Activated CD4-positive, alpha-beta T cell treated with anti-CD3 and anti-CD28 coated beads for 24 hours (primary cell): Measurements from ENCODE around the gene TENT5C.

Experiments
- DNase-seq, 2 donors: peaks; one replicate each; pipeline ENCODE4 v3.0.0-alpha.2; 2020; ENCODE audit warnings: low read depth in 2 of 2

TENT5C gene

DNA sequence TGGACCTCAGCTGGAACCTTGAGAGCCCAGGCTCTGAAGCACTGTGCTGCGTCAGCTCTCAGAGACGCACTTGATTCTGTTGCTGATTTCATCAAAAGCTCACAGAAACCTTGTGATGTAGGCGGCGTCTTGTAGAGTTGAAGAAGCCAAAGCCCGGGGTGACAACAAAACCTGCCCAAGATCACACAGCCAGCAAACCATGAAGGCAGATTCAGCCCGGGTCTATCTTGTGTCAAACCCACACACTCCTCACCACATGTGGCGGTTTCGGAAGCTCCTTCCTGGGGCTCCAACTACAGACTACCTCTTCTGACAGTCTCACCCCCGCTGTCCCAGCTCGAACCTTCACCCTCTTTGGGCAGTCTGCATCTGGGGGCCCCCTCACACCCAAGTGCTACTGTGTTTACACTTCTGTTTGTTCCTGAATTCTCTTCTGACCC lies 50.4 kb downstream of the TENT5C start:
- peak; percentile 55 to 64 for DNase-seq

DNA sequence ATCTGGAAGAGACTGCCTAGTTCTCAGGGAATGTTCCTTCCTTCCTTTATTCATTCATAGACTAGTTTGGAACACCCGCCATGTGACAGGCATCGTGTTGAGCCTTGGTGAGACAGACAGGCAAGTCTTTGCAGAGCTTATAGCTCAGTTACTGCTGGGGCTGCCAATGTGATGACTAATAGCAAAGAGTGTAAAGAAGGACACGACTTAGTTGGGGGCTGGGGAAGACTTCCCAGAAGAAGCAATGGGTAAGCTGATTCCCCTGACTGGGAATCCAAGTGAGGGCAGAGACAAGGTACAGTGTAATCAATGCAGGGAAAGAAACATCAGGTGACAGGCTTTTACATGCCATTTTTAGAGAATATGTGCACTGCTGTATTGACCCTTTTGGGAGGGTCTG lies 51.2 kb downstream of the TENT5C start:
- DNase-seq = no peak

DNA sequence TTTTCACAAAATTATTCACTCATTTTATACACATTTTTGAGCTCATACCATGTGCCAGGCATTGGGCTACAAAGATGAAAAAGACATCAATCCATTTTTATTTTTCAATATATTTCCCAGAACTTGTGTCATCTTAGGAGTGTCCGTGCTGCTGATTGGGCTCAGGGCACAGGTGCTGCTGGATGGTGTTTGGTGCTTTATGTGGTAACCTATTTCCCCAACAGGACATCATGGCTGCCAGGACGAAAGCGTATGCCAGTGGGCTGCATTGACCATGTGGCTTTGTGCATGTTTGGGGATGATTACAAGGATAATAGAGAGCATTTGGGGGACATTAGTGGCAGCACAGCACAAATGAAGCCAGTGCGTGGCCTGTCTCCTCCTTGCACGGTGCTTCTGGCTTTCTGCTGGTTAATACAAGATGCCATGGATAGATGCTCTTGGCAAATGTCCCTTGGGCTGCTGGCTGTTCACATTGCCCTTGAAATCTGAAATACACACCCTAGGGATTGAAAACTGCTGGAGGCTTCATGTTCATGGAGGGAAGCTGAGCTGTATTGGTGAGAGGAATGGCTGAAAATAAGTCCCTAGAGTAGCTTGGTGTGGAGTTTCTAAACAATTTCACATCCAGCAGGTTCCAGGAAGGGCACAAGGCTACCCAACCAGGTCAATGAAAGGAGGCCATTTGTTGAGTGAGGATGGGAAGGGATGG lies 52.3 kb downstream of the TENT5C start:
- no peak for DNase-seq

DNA sequence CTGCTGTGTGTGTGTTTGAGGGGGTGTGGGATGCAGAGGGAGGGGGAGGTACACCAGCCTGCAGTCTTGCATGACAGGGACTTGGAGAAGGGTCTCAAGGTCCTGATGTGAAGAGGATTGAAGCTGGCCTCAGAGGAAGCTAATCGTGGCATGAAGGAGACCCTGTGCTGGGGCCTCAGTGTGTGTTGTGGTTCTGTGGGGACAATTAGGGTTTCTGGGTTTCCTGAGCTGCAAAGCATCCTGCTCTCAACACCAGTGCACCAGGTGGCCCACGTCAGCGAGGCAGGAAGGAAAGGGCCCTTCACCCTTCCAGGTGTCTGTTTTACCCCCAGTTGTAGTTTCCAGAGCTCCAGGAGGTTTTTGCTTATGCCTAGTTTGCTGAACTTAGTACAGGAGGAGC lies 52.8 kb downstream of the TENT5C start:
- peak in 1 of 2 donors; percentile 19 for DNase-seq

DNA sequence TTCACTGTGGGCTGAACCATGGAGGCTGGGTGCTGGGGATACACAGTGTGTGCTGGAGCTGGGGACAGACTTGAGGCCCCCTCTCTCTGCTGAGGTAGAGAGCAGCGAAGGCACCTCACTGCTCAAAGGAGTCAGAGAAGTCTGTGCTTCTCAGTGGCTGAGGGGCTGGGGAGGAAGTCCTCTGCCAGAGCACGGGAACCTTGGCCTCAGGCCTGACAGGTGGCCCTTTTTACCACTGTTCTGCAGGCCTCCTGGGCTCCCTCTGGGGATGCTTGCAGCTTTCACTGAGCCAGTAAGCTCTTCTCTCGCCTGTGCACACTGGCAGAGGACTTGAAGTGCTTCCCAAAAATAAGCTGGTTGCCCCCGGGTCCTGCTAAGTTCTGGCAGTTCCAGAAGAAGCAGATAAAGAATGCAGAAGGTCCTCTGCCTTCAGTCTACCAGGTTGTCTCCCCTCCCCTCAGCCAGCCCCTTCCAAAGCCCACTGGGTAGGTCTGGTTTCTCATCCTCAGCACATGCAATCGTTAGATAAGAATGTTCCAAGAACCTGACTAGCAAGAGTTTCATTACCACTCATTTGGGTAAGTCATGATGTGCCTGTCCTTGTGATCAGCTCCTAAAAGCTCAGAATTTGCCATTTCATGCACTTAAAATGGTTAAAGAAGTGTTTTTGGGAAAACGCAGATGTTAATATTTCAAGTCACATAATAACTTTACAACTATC lies 53.9 kb downstream of the TENT5C start:
- DNase-seq = no peak

DNA sequence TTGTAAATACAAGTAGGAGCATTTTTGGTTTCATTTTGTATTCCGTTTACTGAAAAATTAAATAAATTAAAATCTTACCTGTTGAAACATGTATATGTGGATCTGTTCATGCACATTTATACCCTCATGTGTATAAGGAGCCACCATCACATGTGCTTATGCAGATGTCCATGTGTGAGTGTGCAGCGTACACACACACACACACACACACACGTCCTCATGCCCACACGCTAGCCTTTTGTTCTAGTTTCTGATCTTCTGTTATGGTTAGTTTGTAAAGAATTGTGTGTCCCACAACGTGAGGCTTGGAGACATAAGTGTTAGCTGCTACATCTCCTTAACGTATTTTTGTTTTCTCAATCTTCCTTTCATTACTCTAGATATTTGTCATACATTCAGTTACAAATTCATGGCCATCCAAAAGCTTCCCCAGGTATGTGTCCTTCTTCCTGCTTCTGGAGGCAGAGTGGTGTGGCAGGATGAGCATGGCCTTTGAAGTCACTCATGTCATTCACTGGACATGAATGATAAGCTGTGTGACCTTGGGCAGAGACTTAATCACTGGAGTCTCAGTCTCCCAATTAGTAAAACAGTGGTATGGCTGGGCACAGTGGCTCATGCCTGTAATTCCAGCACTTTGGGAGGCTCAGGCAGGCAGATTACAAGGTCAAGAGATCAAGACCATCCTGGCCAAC lies 54.6 kb downstream of the TENT5C start:
- DNase-seq = no peak

DNA sequence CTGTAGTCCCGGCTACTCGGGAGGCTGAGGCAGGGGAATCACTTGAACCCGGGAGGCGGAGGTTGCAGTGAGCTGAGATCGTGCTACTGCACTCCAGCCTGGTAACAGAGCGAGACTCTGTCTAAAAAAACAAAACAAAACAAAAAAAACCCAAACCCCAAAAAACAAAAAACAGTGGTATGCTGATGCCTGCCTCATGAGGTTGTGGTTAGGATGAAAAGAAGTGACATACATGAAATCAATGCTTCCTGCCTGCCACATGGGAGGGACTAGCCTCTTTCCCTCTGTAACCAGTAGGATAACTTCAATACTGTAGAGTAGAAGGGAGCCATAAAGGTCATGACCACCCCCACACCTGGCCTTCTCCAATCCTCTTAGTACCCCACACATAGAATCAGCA lies 55.2 kb downstream of the TENT5C start:
- DNase-seq = no peak

DNA sequence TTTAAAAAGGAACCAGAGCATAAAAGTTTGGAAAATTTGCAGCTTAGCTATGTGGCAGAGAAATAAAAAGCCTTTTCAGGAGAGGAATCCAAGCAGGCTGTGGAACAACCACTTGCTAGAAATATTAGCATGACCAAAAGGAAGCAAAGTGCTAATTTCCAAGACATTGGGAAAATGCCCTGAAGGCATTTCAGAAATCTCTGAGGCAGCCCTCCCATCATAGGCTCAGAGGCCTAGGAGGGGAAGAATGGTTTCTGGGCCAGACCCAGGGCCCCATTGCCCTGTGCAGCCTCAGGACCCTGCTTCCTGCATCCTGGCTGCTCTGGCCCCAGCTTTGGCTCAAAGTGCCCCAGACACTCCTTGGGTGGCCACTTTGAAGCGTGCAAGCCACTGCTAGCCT lies 56.8 kb downstream of the TENT5C start:
- no peak for DNase-seq

DNA sequence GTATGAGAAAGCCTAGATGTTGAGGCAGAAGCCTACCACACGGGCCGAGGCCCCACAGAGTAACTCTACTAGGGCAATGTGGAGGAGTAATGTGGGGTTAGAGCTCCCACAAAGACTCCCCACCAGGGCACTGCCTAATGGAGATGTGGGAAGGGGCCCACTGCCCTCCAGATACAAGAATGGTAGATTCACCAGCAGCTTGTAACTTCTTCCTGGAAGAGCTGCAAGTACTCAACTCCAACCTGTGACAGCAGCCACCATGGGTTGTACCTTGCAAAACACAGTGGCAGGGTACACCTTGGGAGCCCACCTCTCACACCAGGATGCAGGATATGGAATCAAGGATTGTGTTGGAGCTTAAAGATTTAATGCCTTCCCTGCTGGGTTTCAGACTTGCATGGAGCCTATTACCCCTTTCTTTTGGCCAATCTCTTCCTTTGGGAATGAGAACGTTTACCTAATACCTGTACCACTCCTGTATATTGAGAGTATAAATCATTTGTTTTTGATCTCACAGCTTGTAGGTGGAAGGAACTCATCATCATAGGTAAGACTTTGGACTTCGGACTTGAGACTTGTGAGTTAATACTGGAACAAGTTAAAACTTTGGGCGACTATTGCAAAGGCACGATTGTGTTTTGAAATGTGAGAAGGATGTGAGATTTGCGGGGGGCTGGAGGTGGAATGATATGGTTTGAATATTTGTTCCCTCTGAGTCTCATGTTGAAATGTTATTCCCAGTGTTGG lies 57.5 kb downstream of the TENT5C start:
- DNase-seq = no peak

DNA sequence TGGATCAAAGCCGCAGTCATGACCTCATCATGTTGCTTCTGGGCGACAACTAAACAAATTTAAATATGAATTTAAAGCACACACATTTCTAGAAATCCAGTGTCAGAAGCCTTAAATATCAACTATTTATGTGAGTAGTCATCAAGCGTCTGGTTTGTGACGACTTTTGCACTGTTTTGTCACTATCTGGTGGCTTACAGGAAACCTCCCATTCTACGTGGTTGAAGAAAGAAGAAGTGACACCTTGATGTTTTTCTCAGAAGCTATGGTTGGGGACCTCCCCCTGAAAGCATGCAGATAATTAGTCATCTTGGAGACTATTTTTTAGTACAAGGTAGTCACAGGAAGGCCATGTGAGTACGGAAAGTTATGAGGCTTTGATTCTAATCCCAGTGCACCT lies 58.5 kb downstream of the TENT5C start:
- peak in 1 of 2 donors; percentile 40 for DNase-seq

DNA sequence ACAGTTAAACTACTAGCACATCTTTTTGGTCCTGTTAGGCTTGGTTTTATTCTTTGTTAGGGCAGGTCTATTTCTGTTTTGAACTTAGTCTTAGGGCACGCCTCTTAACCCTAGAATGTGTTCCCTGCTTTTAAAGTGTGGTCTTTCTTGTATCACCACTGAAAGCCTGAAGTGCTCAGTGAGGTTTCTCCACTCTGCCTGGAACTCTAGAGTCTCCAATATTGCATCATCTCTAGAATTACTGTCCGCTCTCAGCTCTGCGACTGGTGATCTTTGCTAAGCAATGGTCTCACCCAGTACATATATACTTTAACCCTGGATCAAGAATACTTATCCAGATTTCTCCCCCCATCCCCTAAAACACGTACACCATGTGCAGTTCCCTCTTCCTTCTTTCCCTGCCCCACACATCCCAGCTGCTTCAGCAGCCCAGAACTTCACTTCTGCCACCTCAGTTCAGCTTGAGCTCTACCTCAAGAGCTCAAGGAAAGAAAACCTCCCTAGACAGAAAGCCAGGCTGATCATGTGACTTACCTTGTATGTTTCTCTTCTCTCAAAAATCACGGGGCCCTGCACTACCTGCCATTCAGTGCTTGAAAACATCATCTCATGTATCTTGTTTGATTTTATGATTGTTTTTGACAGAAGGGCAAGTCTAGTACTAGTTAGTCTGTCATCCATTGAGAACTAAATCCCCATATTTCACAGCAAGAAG lies 59.9 kb downstream of the TENT5C start:
- DNase-seq = no peak

DNA sequence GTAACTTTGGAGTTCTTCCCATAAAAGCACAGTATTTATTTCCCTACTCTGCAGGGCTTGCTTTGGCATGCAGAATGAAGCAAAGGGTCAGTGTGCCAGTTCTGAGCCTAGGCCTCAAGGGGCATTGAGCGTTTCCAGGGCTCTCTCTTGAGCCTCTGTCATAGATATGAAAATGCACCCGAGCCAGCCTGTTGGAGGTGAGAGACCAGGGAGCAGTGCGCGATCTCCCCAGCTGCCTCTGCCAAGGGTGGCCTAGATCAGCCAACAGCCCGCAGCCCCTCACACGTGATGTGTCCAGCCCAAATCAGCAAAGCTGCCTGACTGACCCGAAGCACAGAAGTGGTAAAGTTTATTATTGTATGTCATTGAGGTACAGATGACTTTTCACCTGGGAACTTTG lies 63.7 kb downstream of the TENT5C start:
- no peak for DNase-seq

DNA sequence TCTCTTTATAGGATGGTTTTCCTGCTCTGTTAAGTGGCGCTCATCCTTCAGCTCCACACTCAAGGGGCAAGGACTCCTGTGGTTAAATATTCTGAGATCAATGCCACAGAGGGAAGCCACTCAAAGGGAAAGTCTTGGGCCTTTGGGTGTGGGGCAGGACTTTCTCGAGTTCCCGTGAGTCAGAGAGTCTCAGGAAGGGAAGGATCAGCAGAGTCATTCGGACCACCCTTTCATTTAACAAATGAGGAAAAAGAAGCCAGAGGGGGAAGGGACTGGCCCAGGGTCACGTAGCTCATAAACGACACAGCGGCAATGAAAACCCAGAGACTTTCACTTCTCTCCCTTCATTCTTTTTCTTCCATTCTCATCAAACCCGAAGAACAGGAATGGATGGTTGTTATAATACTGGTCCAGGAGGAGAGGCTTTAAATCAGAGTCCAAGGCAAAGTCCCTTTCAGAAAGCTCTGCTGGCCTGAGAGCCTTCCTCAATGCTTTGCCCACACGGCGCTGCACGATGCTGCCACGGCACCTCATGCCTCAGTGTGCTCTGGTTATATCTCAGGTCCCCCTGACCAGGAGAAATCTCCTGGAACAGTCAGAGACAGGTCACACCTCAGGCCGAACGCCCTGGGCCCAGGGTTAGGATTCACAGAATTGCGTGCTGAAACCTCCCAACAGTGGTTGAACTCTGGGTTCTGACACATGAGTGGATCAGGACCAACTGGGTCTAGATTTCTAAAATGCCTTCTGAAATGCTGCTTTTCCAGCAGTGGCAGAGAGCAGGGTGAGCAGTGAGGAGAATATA lies 65.3 kb downstream of the TENT5C start:
- no peak for DNase-seq

DNA sequence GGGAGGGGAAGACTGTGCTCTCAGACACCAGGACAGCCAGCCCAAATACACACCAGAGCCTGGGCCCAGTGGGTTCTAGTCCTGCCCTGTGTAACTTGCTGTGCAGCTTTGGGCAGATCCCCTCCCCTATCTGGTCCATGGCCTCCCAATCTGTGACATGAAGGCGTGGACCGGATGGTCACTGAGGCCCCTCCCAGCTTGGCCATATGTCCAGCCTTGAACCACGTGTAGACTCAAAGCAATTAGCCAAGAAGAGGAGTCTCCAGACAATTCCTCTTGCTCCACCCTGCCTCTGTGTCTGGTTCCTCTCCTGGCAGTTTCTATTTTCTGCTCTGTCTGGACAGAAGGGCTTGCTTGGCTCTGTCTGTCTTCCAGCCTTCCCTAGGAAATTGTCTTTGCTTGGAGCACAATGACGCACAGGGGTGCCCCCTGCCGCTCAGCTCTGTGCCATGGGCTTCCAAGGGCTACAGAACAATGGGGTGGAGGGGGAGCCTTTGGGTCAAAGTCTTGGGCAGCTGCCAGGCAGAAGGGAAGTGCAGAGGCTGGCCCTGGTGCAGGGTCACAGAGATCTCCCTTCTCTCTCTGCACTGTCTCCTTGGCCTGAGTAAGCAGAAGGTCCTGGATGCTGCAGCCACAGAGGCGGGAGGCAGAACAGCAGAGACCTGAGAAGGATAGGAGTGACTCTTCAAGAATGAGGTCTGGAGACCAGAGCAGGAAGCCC lies 66.1 kb downstream of the TENT5C start:
- no peak for DNase-seq

DNA sequence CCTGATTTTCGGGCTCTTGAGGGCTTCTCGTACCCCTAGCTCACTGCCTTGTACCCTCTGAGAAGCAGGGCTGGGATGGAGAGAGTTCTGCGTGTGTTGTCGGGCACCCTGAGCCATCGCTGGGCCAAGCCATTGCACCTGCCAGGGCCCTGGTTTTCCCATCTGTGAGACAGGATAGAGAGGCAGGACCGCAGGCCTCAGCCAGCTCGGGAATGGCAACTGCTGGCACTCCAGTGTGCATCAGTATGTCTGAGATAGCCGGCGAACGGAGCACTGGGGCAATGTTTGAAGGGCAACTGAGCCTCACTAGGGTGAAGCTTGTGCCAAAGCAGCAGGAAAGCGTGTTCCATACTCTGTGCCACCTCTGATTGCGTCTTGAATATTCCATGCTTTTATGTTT lies 66.9 kb downstream of the TENT5C start:
- no peak for DNase-seq

DNA sequence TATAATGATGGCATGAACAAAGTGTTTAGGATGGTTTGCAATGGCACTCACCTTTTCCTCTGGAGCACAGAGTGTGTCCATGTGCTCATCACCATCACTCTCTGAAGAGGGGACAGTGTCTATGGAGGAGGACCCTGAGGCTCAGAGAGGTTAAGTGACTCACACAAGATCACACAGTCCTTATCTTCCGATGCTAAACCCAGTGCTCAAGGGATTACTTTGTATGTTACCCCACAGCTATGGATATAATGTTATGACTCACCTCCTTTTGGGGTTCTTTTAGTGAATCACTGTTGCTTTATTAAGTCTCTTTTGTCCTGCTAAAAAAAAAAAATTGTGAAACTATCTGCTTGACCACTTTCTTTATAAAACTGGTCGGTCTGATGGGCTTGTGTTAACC lies 67.6 kb downstream of the TENT5C start:
- DNase-seq = no peak

DNA sequence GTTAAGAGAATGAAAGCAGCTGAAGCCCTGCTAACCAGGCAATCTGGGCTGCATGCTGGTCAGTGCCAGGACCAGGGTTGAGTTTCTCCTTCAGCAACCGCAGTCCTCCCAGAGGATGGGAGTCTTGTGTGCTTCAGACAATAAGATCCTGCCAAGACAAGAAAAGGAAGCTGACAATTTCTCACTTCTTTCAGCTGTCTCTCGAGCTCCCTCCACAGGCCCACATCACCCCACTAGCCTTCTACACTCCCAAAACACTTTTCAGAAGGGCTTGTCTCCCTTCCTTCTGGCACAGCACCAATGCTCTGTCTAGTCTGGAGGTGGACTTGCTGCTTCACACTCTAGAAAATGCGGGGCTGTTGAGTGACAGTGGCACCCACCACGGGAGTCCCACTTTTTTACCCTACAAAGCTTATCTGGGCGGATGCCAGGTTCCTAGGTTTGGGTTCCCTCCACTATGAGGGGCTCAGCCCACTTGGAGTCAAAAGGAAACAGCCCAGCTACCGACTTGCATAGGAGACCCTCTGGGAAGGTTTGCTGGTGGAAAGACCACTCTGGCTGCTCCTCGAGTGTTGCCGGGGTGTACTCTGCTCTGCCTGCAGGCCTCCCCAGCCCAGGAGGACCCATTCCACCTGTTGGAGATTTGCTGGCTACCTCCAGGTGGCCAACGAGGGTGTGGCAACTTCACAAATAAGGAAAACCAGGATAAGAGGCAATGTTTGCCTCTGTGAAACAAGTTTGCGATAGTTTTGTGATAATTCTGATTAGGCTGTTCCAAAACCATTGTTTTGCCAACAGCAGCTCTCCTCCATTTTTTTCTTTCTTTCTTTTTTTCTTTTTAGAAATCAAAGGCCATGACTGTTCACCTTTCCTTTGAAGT lies 68.9 kb downstream of the TENT5C start:
- no peak for DNase-seq

DNA sequence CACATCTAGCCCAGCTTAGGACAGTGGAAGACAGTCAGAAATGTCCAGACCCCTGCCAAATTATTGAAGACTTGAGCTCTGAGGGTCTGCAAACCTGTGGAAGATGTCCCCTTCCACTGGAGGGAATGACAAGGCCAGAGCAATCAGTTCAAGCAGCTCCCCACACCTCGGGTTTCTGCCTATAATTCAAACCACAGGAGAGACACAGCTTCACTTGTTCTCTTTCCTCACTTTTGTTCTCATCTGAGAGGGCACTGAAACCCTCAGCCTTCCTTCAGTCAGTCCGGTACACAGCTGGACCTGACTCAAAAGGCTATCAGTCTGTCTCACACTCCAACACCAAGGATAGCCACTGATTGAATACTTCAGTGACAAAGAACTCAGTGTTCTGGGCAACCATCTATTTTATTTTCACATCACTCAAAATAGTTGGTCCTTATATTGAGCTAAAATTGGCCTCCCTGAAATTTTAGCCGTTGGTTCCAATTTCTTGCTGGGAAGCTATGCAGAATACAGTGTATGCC lies 70.1 kb downstream of the TENT5C start:
- DNase-seq = no peak

DNA sequence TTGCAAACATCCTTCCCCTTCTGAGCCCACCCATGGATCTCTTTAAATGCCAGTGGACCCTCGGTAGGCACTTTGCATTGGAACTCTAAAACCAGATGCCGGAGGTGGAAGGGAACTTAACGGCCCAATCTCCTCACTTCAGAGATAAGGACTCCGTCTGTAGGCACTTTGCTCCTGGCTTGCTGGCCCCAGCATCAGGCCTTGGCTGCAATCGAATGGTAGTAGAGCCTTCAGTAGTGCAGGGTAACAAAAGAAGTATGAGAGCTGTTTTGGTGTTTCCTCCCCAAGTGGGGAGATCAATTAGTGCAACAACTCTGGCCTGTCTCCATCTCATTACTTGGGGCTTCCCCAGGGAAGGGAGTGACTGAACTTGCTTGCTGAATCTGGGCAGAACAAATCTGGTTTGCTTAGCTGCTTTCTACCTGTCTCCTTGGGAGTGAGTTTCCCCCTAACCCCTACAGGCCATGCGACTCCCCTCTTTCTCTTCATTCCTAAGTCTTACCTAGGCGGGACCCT lies 70.8 kb downstream of the TENT5C start:
- no peak for DNase-seq
